GM18519 (cell line): Measurements from ENCODE around the gene SEC14L5.

Experiments used
- ATAC-seq: cut with Tn5 transposase; IDR thresholded peaks from one replicate; pipeline ENCODE4 v1.9.1; 2021; ENCODE audit warnings: mild to moderate bottlenecking, moderate library complexity; ENCODE audit not compliant: unreplicated experiment, low FRiP score

SEC14L5 gene

DNA sequence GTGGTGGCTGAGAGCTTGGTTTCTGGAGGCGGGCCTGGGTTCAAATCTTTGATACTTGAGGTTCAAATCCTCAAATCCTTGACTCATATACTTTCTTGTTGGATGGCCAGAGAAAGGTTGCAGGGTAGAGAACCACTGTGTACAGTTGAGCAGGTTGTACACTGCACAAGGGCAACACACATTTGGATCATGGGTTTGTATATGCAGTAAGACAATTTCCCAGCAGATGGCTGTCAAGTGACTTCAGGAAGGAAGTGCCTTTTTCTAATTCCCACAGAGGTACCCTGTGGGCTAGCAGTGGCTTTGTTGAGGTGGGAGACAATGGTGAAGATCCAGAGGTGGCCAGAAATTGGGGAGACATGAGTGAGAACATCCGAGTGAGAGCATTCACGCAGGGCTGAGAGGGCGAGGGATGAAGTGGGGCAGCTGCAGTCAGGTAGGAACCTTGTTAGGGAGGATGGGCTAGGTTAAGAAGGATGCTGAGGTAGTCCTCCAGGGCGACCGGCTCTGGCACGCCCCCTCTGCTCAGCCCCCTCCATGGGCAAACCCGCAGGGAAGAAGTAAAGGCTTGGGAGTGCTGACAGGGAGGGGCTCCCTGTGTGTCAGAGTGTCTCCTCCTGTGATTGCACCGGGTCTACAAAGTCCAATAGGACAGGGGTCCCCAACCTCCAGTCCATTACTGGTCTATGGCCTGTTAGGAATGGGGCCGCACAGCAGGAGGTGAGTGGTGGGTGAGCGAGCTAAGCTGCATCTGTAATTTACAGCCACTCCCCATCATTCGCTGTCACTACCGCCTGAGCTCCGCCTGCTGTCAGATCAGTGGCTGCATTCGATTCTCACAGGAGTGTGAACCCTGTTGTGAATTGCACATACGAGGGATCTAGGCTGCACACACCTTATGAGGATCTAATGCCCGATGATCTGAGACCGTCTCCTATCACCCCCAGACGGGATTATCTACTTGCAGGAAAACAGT is 104.9 kb downstream of the SEC14L5 start:
- ATAC-seq, result no peak

DNA sequence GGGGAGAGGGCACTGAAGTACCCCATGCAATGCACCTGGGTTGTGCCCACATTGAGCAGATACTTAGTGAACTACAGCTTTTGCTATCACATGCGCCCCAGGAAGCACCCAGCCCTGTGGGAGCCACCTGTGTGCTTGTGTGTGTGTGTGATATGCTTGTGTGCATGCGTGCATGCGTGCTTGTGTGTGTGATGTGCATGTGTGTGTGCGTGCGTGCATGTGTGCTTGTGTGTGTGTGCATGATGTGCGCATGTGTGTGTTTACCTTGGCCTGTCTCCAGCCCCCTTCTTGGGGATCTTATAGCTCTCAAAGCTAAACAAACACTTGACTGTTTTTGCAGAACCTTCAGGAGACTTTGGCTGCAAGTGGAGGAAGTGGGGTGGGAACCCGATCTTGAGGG is 106.8 kb downstream of the SEC14L5 start:
- no peak for ATAC-seq

DNA sequence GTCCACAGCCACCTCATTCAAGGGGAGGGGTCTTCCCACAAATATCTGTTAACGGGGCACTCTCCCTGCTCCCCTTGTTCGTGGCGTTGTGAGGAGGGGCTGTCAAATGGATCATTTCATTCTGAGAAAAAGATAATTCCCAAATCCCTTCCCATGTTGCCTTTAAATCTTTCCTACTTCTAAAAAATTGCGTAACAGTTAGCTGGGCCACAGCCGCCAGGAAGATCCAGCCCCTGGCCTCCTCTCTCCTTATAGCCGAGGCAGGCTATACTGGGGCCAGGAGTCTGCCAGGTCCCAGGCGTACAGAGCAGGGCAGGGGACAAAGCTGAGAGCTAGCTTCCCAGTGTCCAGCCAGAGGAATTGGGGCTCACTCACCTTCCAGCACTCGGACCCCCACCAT is 107.2 kb downstream of the SEC14L5 start:
- no peak for ATAC-seq

DNA sequence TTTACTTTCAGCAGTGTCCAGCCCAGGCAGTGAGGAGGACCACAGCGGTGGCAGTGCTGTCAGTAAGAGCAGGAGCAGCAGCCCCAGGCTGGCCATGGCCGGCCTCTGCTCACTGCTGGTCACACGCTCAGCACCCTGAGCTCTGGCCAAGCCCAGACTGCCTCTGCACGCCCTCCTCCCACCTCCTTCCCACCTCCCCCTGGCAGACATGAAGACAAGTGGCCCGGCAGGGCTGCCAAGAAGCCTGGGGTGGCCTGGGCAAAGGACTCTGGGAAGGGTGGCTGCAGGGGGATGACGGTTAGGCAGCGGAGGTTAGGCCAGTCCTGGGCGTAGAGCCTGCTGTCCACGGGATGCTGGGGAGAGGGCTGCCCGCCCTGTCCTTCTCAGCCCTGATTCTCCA is 107.7 kb downstream of the SEC14L5 start, which contains the start of gene C16orf89:
TSS of gene C16orf89 (minus strand) at position 144 of the 400 bp plus-strand sequence. CDS start at position 96, 48 bp downstream.
- no peak for ATAC-seq

GRCh38 chr16:5066511-5066910 is 108.4 kb downstream of the SEC14L5 start:
- ATAC-seq, result no peak
